ENCODE results near the gene HOXA7.

- no peak for TF ChIP-seq CTCF (conservative IDR thresholded peaks at IDR 0.05)
- TF ChIP-seq EZH2 (IDR thresholded peaks at IDR 0.05; ENCODE audit: low read depth) = no peak
Measured at GRCh38 chr7:27202862-27203134, 46.3 kb upstream of the HOXA7 start.
